GM06990 (cell line): ENCODE results near the gene CUL3.

Source experiments
- DNase-seq: peaks from one replicate; pipeline ENCODE4 v3.0.0-alpha.2; 2011; ENCODE audit not compliant: insufficient read length; ENCODE audit errors: extremely low read depth
- H3K27me3 ChIP-seq: replicated peaks from 2 replicates; pipeline ENCODE4 v1.6.0; 2011; ENCODE audit warnings: low read length; ENCODE audit not compliant: control insufficient read depth, insufficient read depth
- H3K36me3 ChIP-seq: 2 replicates; pipeline ENCODE4 v1.5.1; 2011; ENCODE audit warnings: low read length; ENCODE audit not compliant: control insufficient read depth, insufficient read depth
- H3K4me3 ChIP-seq: replicated peaks from 2 replicates; pipeline ENCODE4 v1.5.1; 2011; ENCODE audit warnings: low read depth, mild to moderate bottlenecking, control low read depth, low read length
- TF ChIP-seq, protein P1 (sequence below): IDR thresholded peaks from 2 replicates; pipeline ENCODE4 v1.5.1; 2011; ENCODE audit warnings: low read length, control low read depth, mild to moderate bottlenecking, inconsistent platforms; ENCODE audit not compliant: insufficient read depth, poor library complexity, severe bottlenecking

CUL3 gene

DNA sequence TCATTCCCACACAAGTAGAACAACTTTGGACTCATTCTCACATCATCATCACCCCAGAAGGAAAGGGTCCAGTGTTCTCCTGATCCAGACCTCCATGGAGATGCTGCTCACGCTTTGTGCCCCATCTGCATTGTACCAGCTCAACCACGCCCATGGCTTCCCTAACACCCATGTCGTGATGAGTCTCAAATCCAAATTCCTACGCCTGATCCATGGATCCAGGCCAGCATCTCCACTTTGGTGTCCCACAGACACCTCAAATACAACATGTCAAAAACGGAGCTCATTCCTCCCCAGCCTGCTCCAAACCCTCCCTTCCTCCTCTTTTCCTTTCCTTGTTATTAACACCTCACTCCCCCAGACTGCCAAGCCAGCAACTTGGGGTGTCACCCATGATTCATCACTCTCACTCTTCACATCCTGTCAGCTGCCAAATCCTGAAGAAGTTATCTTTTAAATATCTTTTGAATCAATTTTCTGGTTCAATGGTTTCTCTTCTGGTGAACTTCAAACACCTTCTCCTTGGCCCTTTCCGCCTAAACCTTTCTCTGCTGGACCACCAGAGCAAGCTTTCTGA, 153.1 kb downstream of the CUL3 start:
- Histone ChIP-seq H3K27me3 (no peaks in the 10 kb centered on the region), H3K36me3 (no peaks in the 10 kb centered on the region), H3K4me3 (no peak overlapping the region)
- TF ChIP-seq, protein P1, sequence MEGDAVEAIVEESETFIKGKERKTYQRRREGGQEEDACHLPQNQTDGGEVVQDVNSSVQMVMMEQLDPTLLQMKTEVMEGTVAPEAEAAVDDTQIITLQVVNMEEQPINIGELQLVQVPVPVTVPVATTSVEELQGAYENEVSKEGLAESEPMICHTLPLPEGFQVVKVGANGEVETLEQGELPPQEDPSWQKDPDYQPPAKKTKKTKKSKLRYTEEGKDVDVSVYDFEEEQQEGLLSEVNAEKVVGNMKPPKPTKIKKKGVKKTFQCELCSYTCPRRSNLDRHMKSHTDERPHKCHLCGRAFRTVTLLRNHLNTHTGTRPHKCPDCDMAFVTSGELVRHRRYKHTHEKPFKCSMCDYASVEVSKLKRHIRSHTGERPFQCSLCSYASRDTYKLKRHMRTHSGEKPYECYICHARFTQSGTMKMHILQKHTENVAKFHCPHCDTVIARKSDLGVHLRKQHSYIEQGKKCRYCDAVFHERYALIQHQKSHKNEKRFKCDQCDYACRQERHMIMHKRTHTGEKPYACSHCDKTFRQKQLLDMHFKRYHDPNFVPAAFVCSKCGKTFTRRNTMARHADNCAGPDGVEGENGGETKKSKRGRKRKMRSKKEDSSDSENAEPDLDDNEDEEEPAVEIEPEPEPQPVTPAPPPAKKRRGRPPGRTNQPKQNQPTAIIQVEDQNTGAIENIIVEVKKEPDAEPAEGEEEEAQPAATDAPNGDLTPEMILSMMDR, result no peak
- no peak for DNase-seq

DNA sequence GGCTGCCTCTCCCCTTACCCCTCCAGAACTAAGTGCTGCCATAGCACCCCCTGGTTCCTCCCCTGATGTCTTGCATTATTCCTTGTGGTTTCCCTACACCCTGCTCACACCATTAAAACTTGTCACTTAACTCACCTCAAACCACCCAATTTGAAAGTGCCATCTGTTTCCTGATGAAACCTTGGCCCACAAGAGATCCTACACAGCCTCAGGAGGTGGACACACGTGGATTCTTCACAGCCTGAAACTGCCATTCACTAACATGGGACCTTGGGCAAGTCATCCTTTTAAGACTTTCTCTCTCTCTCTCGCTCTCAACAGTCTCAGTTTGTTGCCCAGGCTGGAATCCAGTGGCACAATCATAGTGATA, 155.7 kb downstream of the CUL3 start:
- no peak overlapping the region for H3K4me3 ChIP-seq
- TF ChIP-seq, protein P1, result no peak
- H3K36me3 ChIP-seq, result no peaks in the 10 kb centered on the region
- H3K27me3 ChIP-seq, result no peaks in the 10 kb centered on the region
- DNase-seq, result no peak

DNA sequence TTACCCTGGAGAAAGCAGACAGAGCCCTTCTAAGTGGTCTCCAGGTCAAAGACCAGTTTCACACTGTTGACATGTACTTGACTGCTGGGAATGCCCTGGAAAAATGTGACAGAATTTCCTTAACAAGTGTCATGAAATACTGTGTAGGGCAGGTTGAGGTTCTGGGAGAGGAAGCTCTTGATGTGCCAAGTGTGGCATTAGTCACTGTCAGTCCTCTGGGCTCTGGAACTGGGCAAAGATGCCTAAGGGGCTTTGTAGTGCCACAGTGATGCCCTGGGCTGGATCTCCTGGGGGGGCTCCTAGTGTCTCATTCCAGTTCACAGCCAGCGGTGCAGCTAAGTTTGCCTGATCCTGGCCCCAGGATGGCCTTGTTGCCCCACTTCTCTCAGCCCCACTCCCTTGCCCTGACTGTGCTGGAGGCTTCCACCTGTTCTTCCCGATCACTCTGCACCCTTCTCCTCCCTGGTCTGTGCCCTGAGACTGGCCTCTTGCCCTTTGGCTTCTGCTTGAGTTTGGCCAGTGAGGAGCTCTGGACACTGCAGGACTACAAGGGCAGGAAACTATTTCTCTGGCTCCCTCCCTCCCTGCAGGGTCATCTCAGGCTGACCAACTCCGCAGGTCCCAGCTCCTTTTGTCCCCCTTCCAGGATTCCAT, 156.2 kb downstream of the CUL3 start:
- Histone ChIP-seq H3K4me3 (no peak overlapping the region), H3K27me3 (no peaks in the 10 kb centered on the region), H3K36me3 (no peaks in the 10 kb centered on the region)
- TF ChIP-seq, protein P1, result no peak
- no peak for DNase-seq

DNA sequence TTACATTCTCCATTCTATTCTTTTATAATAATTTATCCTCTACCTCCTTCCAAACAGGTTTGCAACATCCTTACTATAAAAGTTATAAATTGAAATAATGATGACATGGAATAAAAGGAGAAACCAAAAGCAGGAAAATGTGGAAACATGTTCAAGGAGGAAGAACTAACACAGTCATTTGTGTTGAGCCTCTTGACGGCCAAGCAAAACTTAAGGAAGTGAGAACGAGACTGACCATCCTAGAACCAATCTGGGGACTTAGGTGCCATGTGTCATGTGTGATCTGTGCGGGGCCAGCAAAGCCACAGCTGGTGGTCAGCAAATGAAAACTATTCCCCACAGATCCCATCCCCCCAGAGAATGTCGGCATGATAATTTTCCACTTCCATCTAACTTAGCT, 157.7 kb downstream of the CUL3 start:
- Histone ChIP-seq H3K27me3 (no peaks in the 10 kb centered on the region), H3K36me3 (no peaks in the 10 kb centered on the region), H3K4me3 (no peak overlapping the region)
- no peak for DNase-seq
- TF ChIP-seq, protein P1, result no peak

DNA sequence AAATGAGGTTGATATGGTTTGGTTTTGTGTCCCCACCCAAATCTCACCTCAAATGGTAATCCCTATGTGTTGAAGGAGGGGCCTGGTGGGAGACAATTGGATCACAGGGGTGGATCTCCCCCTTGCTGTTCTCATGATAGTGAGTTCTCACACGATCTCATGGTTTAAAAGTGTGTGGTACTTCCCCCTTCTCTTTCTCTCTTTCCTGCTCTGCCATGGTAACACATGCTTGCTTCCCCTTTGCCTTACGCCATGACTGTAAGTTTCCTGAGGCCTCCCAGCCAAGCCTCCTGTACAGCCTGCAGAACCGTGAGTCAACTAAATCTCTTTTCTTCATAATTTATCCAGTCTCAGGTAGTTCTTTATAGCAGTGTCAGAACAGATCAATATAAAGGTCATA, 158.5 kb downstream of the CUL3 start:
- Histone ChIP-seq H3K27me3 (no peaks in the 10 kb centered on the region), H3K36me3 (no peaks in the 10 kb centered on the region), H3K4me3 (no peak overlapping the region)
- TF ChIP-seq, protein P1, result no peak
- no peak for DNase-seq
